Fibroblast of lung (primary cell): ENCODE results near the gene BLZF1. TPM values are rescaled to one million over a fixed set of nuclear protein-coding genes. Genes with fewer than 3 reads are reported as not detected.

ENCODE experiments used
- DNase-seq, 2 donors: peaks; one replicate each; pipeline versions ENCODE4 v3.0.0 to v3.0.0-alpha.2; 2010; ENCODE audit warnings: low read depth in 2 of 2
- H2AFZ ChIP-seq: 2 replicates; pipeline ENCODE4 v1.5.1; 2012; ENCODE audit warnings: low read length, control low read depth, inconsistent platforms
- H3K27ac ChIP-seq: 2 replicates; pipeline ENCODE4 v1.5.1; 2011; ENCODE audit warnings: low read length, control low read depth; ENCODE audit not compliant: insufficient read depth
- H3K27me3 ChIP-seq: 2 replicates; pipeline ENCODE4 v1.5.1; 2011; ENCODE audit warnings: mild to moderate bottlenecking, low read length; ENCODE audit not compliant: control insufficient read depth, insufficient read depth
- H3K36me3 ChIP-seq: 2 replicates; pipeline ENCODE4 v1.5.1; 2011; ENCODE audit warnings: low read length; ENCODE audit not compliant: control insufficient read depth, insufficient read depth
- H3K4me1 ChIP-seq: 2 replicates; pipeline ENCODE4 v1.5.1; 2011; ENCODE audit warnings: low read length; ENCODE audit not compliant: control insufficient read depth, insufficient read depth; ENCODE audit errors: extremely low read depth
- H3K4me2 ChIP-seq: 2 replicates; pipeline ENCODE4 v1.5.1; 2011; ENCODE audit warnings: low read length, control low read depth; ENCODE audit not compliant: insufficient read depth; ENCODE audit errors: extremely low read depth
- H3K4me3 ChIP-seq, 4 experiments: fragments of 200-600 bp in 1 of 4; sonication (generic) in 1 of 4; replicated peaks in 1 of 4; 2 replicates each; pipeline ENCODE4 v1.5.1; 2011 to 2016; ENCODE audit warnings: low read length in 4 of 4, low read depth in 3 of 4, mild to moderate bottlenecking in 3 of 4, control low read depth in 2 of 4, inconsistent platforms in 1 of 4, mixed read lengths in 1 of 4; ENCODE audit not compliant: insufficient read depth in 1 of 4; ENCODE audit errors: control extremely low read depth in 1 of 4
- H3K79me2 ChIP-seq: 2 replicates; pipeline ENCODE4 v1.5.1; 2012; ENCODE audit warnings: mild to moderate bottlenecking, low read length, inconsistent platforms; ENCODE audit not compliant: control insufficient read depth, insufficient read depth
- H3K9ac ChIP-seq: 2 replicates; pipeline ENCODE4 v1.5.1; 2011; ENCODE audit warnings: mild to moderate bottlenecking, low read length, control low read depth; ENCODE audit not compliant: insufficient read depth
- H3K9me3 ChIP-seq: 2 replicates; pipeline ENCODE4 v1.5.1; 2012; ENCODE audit warnings: low read depth, low read length; ENCODE audit not compliant: control insufficient read depth, insufficient read depth
- H4K20me1 ChIP-seq: 2 replicates; pipeline ENCODE4 v1.5.1; 2011; ENCODE audit warnings: low read length; ENCODE audit not compliant: control insufficient read depth, insufficient read depth; ENCODE audit errors: extremely low read depth
- CTCF ChIP-seq, 2 donors: IDR thresholded peaks in 1 of 2; conservative IDR thresholded peaks in 1 of 2; 1 replicate in 1 of 2; 2 replicates in 1 of 2; pipeline ENCODE4 v1.5.1; 2011 to 2012; ENCODE audit warnings: low read length in 2 of 2, control low read depth in 1 of 2, inconsistent platforms in 1 of 2, low read depth in 1 of 2, mild to moderate bottlenecking in 1 of 2
- EZH2 ChIP-seq: IDR thresholded peaks from 2 replicates; pipeline ENCODE4 v1.5.1; 2012; ENCODE audit warnings: low read length, control low read depth, mild to moderate bottlenecking; ENCODE audit errors: missing control alignments
- polyA plus RNA-seq, 2 donors: library from polyadenylated mRNA; depleted of rRNA in 1 of 2; stranded (reverse) in 1 of 2; unstranded in 1 of 2; fragments of >200 nt; gene quantifications; 2 replicates each; pipeline ENCODE4 v1.2.1, GENCODE V29; 2011 to 2012; ENCODE audit warnings: missing spikeins in 1 of 2
- total RNA-seq: library from RNA; depleted of rRNA; stranded (reverse); fragments of >200 nt; gene quantifications from 2 replicates; pipeline ENCODE4 v1.2.1, GENCODE V29; 2014

BLZF1 gene
- total and polyA plus RNA-seq, 2 donors (not counting 1 experiment from before 2014, with no cell fraction given), result 27.1 to 28.0 TPM

GRCh38 chr1:169383449-169383848, 15.5 kb downstream of the BLZF1 start:
- Histone ChIP-seq H3K9me3 (no peaks in the 10 kb centered on the region), H3K4me2 (no peak overlapping the region), H3K79me2 (no peaks in the 10 kb centered on the region), H4K20me1 (no peaks in the 10 kb centered on the region), H3K9ac (no peak overlapping the region), H3K27ac (no peak overlapping the region), H3K4me1 (no peaks in the 10 kb centered on the region), H3K4me3 (no peak overlapping the region), H3K27me3 (no peaks in the 10 kb centered on the region), H3K36me3 (peaks cover 7% of the 10 kb centered on the region), H2AFZ (no peak overlapping the region)
- DNase-seq, result no peak
- TF ChIP-seq EZH2 (no peak), CTCF (conservative IDR thresholded peaks at IDR 0.05 in 1 of 2, IDR thresholded peaks at IDR 0.05 in 1 of 2; ENCODE audit: low read depth in 1 of 2, low read length in 2 of 2) (no peak)

DNA sequence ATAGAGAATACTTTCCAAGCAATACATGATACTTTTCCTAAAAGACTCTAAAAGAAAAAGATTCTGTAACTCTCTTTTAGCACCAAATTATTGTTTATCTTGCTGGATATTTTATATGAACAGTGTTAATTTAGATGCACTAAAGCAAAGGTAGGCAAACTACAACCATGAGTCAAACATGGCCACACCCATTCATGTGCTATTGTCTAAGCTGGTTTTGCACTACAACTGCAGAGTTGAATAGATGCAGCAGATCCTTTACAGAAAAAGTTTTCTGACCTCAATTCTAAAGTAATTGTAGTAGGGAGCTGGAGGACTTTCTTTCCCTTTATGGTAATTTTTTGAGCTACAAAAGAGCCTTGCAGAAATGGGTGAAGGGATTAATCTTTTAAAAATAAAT, 19.4 kb downstream of the BLZF1 start:
- no peak for DNase-seq

DNA sequence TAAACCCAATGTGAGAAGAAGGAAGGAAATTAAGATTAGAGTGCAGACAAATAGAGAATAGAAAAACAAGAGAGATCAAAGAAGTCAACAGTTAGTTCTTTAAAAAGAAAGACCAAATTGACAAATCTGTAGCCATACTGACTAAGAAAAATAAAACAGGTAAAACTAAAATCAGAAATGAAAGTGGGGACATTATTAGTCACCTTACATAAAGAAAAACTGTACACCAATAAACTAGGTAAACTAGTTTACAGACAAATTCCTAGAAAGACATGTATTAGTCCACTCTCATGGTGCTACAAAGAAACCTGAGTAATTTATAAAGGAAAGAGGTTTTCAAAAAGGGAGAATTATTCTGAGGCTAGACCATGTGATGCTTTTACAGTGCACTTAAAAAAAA, 22.3 kb downstream of the BLZF1 start:
- no peak overlapping the region for H3K9ac ChIP-seq
- no peaks in the 10 kb centered on the region for H3K27me3 ChIP-seq
- H3K27ac ChIP-seq, result no peak overlapping the region
- H3K9me3 ChIP-seq, result no peaks in the 10 kb centered on the region
- no peak for TF ChIP-seq EZH2
- no peak for TF ChIP-seq CTCF (conservative IDR thresholded peaks at IDR 0.05 in 1 of 2, IDR thresholded peaks at IDR 0.05 in 1 of 2; ENCODE audit: low read depth in 1 of 2, low read length in 2 of 2)
- no peaks in the 10 kb centered on the region for H3K4me1 ChIP-seq
- H3K4me3 ChIP-seq, result no peak overlapping the region
- H3K4me2 ChIP-seq, result no peak overlapping the region
- no peaks in the 10 kb centered on the region for H4K20me1 ChIP-seq
- H3K36me3 ChIP-seq, result peaks cover 10% of the 10 kb centered on the region
- no peaks in the 10 kb centered on the region for H3K79me2 ChIP-seq
- DNase-seq, result no peak
- H2AFZ ChIP-seq, result no peak overlapping the region

More for the DNA sequence above, 19.4 kb downstream of the BLZF1 start:
- no peak for TF ChIP-seq CTCF (conservative IDR thresholded peaks at IDR 0.05 in 1 of 2, IDR thresholded peaks at IDR 0.05 in 1 of 2; ENCODE audit: low read depth in 1 of 2, low read length in 2 of 2)
- TF ChIP-seq EZH2, result no peak
- Histone ChIP-seq H4K20me1 (no peaks in the 10 kb centered on the region), H3K27me3 (no peaks in the 10 kb centered on the region), H3K4me2 (no peak overlapping the region), H3K79me2 (no peaks in the 10 kb centered on the region), H3K4me1 (no peaks in the 10 kb centered on the region), H3K4me3 (no peak overlapping the region), H3K9me3 (no peaks in the 10 kb centered on the region), H3K36me3 (peaks cover 13% of the 10 kb centered on the region), H3K27ac (no peak overlapping the region), H3K9ac (no peak overlapping the region), H2AFZ (no peak overlapping the region)
